GM21360 (cell line): ENCODE results near the gene CGB1.
A peak's percentile ranks its signal among the peaks of the same experiment; 100 is the strongest.
"Not testable (repeated sequence)": the region's sequence is repeated elsewhere in the genome, so short reads cannot be mapped to it uniquely, and the experiment has no call there.

Experiments
- ATAC-seq: cut with Tn5 transposase; IDR thresholded peaks from one replicate; pipeline ENCODE4 v1.9.1; 2021; ENCODE audit warnings: mild to moderate bottlenecking, moderate library complexity; ENCODE audit not compliant: unreplicated experiment

CGB1 gene

DNA sequence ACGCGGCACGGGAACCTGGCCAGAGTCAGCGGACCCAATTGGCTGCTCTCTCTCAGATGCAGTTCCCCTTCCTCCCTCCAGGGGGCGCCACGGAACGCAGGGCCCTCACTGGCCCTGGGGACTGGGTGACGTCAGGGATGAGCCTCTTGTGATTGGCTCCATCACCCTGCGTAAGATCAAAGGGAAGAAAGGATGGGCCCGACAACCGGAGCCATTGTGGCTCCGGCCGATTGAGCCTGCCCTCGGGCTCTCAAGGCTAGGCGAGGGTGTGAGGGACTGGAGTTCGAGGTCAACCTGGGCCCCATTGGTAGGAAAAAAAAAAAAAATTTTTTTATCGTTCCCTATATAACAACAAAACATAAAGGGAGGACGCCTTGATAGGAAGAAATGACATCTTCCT is at the start of gene CGB1:
Gene CGB1 (minus strand): TSS at position 81 of the 400 bp plus-strand sequence. CDS start 184 bp downstream, outside the sequence.
- not testable (repeated sequence) for ATAC-seq

DNA sequence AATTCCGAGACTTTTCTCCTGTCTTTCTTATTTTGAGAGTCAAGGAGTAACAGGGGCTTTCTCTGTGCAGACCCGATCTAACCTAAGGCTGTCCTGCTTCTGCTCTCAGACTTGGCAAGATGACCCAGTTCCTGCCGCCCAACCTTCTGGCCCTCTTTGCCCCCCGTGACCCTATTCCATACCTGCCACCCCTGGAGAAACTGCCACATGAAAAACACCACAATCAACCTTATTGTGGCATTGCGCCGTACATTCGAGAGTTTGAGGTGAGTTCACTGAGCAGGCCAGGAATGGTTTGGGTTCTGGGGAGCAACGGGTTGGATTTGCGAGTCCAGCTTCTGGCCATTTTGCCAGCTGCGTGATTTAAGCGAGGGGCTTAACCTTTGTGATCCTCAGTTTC is 49.6 kb upstream of the CGB1 start:
- ATAC-seq, result no peak

DNA sequence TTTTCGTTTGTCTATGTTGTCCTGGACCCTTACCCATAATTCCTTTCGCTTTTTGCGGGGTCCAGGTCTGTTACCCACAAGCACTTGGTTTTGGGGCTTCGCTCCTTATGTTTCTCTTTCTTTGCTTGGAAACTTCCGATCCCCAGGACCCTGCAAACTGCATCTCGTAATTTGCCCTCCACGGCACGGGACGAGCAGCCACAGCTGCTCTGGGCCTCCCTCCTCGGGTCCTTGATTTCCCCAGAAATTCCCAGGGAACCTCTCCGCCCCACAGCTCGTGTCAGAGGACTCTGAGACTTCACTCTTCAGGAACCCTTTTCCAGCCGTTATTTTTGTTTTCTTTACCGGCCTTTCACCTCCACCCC is 49.2 kb upstream of the CGB1 start:
- ATAC-seq, result no peak

DNA sequence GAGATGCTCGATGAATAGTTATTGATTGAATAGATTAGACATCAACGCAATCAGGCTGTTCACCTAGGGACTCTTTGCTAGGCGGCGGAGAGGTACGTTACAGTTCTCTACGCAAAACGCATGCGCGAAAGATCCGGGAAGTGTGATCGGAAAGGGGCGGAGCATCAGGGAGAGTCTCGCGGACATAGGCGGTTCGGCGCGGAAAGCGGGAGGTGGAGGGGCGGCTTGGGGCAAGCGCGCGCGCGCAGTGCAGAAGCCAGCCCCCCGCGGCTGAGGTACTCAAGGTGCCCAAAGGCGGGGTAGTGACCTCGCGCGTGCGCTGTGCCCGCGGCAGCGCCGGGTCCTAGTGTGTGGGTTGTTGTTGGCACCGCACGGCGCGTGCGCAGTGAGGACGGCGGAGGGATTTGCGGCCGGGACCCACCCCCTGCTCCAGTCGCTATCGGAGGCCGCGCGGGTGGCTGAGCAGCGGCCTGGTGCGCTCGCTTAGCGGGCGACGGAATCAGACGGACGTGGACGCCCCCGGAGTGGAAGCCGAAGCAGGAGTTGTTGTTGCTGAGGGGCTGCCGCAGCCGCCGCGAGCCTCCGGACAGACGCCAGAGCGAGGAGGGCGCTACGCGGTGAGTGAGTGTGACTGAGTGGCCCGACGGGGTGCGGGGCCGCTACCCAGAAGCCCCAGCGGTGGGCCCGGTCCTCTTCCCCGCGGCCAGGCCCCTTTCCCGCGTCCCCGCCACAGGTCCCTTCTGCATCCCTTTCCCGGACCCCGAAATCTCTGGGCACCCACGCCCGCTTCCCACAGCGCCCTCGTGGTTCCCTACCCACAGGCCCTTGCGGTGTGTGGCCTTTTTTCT is 48.5 kb upstream of the CGB1 start, which contains the start of gene SNRNP70:
Gene SNRNP70 (plus strand): TSS at position 432 of the 848 bp plus-strand sequence. CDS start 964 bp downstream, outside the sequence.
- peak; percentile 85 for ATAC-seq

DNA sequence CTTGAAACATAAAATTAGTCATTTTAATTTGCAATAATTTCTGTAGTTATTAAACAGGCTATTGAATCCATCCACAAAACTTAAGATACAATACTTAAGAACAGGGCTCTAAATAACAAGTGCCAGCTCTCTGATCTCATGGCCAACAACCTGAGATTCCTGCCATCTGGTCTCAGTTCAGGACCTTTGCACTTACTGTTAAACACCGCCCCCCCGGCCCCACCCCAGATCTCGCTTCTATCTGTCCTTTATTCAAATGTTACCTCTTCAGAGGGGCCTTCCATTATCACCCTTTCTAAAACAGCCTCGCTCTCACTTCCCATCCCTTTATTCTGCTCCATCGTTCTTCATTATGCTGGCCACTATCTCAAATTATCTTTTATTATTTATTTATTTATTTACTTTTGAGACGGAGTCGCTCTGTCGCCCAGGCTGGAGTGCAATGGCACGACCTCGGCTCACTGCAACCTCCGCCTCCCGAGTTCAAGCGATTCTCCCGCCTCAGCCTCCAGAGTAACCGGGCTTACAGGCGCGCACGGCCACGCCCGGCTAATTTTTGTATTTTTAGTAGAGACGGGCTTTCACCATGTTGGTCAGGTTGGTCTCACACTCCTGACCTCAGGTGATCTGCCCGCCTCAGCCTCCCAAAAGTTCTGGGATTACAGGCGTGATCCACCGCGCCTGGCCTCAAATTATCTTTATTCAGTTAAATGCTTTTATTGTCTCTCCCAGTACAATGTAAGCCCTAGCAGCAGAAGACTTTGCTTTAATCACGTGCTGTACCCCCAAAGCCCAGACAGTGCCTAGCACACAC is 47.7 kb upstream of the CGB1 start:
- no peak for ATAC-seq

DNA sequence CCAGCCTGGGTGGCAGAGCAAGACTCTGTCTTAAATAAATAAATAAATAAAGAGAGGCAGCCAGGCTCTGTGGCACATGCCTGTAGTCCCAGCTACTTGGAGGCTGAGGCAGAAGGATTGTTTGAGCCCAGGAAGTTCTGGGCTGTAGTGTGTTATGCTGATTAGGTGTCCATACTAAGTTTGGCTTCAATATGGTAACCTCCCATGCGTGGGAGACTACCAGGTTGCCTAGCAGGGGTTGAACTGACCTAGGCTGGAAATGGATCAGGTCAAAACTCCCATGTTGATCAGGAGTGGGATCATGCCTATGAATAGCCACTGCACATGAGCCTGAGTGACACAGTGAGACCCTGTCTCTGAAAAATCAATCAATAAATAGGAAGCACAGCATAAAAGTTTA is 44.6 kb upstream of the CGB1 start:
- ATAC-seq, result no peak

DNA sequence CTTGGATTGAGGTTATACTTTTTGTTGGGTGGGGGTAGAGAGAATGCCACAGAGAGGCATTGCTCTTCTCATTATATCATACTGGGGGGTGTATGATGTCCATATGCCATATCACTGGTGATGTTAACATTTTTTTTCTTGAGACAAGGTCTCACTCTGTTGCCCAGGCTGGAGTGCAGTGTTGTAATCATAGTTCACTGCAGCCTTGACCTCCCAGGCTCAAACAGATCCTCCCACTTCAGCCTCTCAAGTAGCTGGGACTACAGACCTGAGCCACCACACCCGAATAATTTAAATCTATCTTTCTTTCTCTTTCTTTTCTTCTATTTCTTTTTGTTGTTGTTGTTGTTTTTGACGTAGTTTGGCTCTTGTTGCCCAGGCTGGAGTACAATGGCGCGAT is 43.7 kb upstream of the CGB1 start:
- ATAC-seq, result no peak

DNA sequence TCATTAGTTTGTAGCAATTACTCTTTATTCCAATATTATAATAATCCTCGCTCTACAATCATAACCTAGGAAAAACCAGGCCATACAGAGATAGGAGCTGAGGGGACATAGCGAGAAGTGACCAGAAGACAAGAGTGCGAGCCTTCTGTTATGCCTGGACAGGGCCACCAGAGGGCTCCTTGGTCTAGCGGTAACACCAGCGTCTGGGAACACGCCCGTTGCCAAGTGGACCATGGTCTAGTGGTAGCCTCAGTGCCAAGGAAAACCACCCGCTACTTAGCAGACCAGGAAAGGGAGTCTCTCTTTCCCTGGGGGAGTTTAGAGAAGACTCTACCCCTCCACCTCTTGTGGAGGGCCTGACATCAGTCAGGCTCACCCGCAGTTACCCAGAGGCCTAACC is 38.2 kb upstream of the CGB1 start:
- ATAC-seq, result not testable (repeated sequence)

DNA sequence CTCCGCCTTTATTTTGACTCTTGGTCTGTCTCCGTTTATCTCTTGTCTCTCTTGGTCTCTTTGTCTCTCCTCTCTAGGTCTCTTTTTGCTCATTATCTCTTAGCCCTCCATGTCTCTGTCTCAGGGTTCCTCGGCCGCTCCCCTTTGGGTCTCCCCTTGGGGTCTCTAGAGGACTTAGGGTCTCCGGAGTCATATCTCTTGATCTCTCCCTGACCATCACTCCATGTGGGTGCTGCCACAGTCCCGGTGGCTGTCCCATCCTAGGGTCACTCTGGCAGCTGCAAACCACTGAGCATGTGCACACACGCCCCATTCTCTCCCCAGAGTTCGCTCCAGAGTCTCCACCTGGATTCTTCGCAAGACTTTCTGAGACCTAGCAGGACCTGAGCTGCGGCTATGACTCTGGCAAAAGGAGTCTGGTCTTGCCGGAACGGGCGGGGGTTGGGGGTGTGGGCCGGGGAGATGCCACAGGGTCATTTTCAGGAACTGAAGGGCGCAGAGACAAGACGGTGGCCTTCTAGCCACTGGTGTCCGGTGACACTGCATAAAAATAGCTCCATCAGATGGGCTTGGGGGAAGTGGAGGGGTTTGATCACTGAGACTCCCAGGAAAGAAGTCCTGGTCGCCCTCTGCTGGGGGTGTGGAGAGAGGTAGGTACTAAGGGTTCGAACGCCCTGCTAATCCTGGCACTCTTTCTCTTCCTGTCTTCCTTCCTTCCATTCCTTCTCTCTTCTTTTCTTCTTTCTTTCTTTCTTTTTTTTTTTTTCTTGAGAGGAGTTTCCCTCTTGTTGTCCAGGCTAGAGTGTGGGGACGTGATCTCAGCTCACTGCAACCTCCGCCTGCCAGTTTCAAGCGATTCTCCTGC is 37.1 kb upstream of the CGB1 start:
- ATAC-seq, result no peak

DNA sequence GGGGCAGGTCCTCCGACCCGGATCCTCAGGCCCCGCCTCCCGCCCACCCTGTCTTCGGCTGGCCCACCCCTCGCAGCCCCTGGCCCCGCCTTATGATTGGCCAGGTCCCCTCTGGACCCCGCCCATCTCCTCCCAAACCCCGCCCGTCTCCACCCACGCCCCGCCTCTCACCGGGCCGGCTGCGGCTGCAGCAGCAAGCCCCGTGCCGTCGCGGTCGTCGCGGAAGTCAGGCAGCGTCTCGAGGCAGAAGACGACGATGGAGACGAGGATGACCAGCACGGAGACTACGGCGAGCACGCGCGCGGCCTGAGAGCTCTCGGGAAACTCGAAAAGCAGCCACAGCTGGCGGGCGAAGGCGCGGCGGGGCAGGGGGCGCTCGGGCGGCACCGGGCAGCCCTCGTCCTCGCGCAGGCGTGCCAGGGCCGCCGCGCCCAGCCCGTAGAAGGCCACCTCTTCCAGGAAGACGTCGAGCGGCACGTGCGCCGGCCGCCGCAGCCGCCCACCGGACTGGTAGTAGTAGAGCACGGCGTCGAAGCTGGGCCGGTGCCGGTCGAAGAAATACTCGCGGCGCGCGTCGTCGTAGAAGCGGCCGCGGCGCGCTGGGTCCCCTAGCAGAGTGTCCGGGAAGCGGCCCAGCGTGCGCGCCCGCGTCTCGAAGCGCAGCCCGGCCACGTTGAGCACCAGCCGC is 35.3 kb upstream of the CGB1 start:
- ATAC-seq, result no peak

DNA sequence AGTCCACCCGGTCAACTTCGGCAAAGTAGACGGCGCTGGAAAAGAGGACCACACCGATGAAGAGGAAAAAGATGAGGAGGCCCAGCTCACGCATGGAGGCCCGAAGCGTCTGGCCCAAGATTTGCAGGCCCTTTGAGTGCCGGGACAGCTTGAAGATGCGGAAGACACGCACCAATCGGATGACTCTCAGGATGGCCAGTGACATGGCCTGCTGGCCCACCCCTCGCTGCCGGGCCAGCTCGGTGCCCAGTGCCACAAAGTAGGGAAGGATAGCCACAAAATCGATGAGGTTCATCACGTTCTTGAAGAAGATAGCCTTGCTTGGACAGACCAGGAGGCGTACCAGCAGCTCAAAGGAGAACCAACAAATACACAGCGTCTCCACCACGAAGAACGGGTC is 33.7 kb upstream of the CGB1 start:
- ATAC-seq, result no peak

DNA sequence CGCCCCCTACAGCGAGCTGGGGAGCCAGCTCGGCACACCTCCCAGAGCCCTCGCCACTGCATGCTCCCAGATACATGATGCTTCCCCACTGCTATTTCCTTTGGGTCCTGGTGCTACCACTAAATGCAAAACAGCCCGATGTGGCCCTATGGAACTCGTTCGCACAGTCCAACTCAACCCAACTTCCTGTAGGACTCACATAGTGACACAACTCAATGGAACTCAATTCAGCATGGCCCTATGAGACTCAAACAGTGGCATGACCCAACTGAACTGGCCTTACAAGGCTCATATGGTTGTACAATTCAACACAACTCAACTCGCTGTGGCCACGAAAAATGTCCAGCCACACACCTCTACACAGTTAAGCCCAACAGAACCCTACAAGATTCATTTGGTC is 32.3 kb upstream of the CGB1 start:
- ATAC-seq, result no peak

DNA sequence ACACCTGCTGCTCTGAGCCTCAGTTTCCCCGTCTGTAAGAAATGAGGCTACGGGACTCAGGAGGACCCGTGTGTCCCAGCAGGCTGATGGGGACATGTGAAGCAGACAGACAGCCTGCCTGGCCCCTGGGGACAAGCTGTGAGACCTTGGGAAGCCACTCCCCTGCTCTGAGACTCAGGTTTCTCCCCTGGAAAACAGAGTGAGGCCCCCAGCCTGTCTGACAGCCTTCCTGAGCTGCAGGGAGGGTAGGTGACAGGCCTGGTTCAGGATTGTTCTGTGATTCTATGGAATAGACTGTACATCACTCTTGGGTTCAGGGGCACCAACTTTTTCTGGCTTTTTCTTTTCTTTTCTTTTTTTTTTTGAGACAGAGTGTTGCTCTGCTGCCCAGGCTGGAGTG is 30.9 kb upstream of the CGB1 start:
- no peak for ATAC-seq

DNA sequence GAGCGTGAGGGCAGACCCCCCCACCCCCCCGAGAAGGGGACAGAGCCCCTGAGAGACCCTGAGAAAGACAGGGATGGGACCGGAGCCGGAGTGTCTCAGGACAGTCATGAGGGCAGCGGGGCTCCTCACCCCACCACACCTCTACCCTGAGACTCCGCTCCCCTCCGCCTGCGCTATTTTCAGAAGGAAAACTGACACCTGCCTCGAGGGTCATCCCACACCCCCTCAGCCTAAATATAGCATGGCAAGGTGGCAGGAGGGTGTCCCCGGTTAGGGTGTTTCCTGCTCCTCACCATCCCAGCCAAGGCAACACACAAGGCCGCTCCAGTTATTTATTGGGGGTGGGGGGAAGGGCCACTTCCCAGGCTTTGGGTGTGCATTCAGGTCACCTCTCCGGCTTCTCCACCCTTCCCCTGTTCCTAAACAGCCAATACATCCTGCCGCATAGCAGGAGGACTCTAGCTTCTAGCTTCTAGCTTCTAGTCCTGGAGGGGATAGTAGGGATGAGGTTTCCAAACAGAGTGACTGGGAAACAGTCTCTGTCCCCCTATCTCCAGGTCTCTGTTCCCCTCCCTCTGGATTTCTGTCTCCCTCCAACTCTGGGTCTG is 29.3 kb upstream of the CGB1 start:
- no peak for ATAC-seq

DNA sequence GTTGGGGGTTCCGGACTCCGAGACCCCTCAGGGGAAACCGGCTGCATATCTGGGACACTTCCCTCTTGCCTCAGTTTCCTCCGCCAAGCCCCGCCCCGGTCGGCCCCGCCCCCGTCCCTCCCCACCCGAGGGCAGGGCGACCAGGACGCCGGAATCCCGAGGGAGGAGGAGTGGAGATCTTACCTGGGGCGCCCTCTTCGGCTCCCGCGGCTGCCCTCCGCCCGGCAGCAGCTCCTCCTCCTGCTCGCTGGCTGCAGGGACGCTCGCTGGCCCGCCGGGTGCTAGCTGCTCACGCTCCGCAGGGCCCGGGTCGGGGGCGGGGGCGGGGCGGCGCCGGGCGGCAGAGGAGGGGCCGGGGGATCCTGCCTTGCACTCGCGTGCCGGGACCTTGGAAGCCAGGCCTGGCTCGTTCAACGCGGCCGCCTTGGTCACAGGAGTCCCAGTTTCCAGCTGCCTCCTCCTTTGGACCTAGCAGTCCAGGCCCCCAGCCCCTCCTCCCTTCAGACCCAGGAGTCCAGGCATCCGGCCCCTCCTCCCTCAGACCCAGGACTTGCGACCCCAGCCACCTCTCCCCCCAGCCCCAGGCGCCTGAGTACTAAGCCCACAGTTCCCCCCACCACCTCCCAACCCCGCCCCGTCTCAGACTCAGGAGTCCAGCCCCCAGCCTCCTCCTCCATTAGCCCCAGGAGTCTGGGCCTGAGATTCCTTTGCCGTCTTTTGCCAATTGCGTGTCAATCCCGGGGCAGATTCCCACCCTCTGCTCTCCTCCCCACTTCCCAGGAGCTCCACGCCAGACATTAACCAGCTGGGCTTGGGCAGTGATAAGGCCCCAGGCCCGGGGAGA is 28.3 kb upstream of the CGB1 start, which contains the start of gene NTF4:
Gene NTF4 (minus strand): TSS at position 51 of the 844 bp plus-strand sequence. CDS start 2,821 bp downstream, outside the sequence.
- no peak for ATAC-seq

DNA sequence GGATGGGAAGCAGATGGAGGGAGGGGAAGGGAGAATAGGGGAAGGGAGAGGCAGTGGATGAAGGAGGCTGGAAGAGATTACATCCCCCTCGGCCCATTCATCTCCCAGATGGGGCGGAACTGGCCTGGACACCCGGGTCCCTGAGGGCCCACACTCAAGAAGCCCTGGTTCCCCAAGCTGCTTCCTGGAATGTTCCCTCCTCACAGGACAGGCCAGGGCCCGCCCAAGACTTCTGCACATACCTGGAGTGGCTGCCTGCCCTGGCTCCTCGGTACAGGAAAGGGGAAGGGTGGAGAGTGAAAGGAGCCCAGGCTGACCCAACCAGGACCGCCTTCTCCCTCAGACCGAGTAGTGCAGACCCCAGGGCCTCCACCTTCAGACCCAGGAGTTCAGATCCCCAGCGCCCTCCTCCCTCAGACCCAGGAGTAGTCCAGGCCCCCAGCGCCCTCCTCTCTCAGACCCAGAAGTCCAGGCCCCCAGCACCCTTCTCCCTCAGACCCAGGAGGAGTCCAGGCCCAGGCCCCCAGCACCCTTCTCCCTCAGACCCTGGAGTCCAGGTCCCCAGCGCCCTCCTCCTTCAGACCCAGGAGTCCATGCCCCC is 27.4 kb upstream of the CGB1 start:
- ATAC-seq, result no peak

DNA sequence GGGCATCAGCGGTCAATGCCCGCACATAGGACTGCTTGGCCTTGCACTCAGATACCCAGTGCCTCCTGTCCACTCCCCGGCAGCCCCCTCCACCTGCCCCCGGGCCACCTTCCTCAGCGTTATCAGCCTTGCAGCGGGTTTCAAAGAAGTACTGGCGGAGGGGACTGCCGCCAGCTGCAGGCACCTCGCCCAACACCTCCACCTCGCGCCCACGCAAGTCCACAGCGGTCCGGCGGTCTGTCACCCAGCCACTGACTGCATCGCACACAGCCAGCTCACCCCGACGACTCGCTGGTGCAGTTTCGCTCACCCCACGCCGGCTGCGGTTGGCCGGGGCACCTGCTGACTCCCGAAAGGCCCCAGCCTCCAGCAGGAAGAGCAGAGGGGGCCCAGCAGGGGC is 24.8 kb upstream of the CGB1 start:
- no peak for ATAC-seq

DNA sequence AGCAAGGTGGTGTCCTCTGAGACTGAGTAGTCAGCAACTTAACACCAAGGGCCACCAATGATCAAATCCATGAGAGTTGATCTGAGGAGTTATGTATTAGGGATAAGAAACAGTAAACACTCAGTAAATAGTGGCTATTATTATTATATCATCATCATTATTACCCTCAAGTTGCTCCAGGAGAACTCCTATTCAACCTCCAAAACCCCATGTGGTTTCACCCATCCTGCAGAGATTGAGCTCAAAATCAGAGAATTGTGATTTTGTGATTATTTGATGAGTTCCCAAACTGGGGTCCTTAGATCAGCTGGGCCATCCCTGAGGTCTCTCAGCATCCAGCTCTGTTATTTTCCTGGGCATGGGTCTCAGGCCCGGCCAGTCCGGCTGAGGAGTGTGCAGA is 24.3 kb upstream of the CGB1 start:
- ATAC-seq, result no peak

DNA sequence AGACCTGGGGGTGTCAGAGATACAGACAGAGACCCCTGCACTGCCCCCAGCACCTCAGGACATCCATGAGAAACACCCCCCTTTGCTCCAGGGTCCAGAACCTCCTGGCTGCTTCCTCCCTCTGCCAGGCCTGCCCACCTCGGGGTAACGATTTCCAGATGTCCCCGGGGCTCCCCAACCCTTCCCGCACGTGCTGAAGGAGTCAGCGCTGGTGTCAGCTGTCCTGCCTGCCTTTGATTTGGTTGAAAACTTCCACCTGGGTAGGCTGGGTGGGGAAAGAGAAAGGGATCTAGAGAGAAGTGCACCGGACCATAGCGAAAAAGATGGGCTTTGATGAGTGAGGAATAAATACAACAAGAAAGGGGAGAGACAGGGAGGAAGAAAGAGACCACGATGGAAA is 22.4 kb upstream of the CGB1 start:
- no peak for ATAC-seq
